ENCODE results near the gene ICA1.

The ICA1 gene

GRCh38 chr7:8226501-8226900, 35.5 kb downstream of the ICA1 start:
- DNase-seq (ENCODE audit: low spot score): no peak

GRCh38 chr7:8221567-8221966, 40.4 kb downstream of the ICA1 start:
- DNase-seq (ENCODE audit: low spot score): no peak

GRCh38 chr7:8221101-8221495, 40.9 kb downstream of the ICA1 start:
- no peak for DNase-seq (ENCODE audit: low spot score)

- DNase-seq (ENCODE audit: low spot score): no peak
Measured at GRCh38 chr7:8220376-8221100, 41.4 kb downstream of the ICA1 start.

- peak; percentile 62 for DNase-seq (ENCODE audit: low spot score)
Measured at GRCh38 chr7:8217200-8218068, 44.5 kb downstream of the ICA1 start.

GRCh38 chr7:8216334-8216690, 45.7 kb downstream of the ICA1 start:
- DNase-seq (ENCODE audit: low spot score): no peak

- no peak for DNase-seq (ENCODE audit: low spot score)
Measured at GRCh38 chr7:8215648-8216333, 46.2 kb downstream of the ICA1 start.

- no peak for DNase-seq (ENCODE audit: low spot score)
Measured at GRCh38 chr7:8214244-8214824, 47.6 kb downstream of the ICA1 start.

GRCh38 chr7:8213381-8213780, 48.6 kb downstream of the ICA1 start:
- DNase-seq (ENCODE audit: low spot score): no peak

GRCh38 chr7:8212638-8213037, 49.3 kb downstream of the ICA1 start:
- DNase-seq (ENCODE audit: low spot score): no peak

- DNase-seq (ENCODE audit: low spot score): no peak
Measured at GRCh38 chr7:8211725-8212096, 50.3 kb downstream of the ICA1 start.

GRCh38 chr7:8210845-8211724, 50.9 kb downstream of the ICA1 start:
- DNase-seq (ENCODE audit: low spot score): no peak

GRCh38 chr7:8209353-8209752, 52.6 kb downstream of the ICA1 start:
- DNase-seq (ENCODE audit: low spot score): no peak

GRCh38 chr7:8208816-8209215, 53.2 kb downstream of the ICA1 start:
- no peak for DNase-seq (ENCODE audit: low spot score)

- DNase-seq (ENCODE audit: low spot score): no peak
Measured at GRCh38 chr7:8206956-8207355, 55.0 kb downstream of the ICA1 start.

- no peak for DNase-seq (ENCODE audit: low spot score)
Measured at GRCh38 chr7:8205537-8205936, 56.4 kb downstream of the ICA1 start.

- DNase-seq (ENCODE audit: low spot score): no peak
Measured at GRCh38 chr7:8205031-8205387, 57.0 kb downstream of the ICA1 start.

GRCh38 chr7:8204339-8205030, 57.5 kb downstream of the ICA1 start:
- DNase-seq (ENCODE audit: low spot score): no peak

GRCh38 chr7:8201846-8202441, 60.0 kb downstream of the ICA1 start:
- DNase-seq (ENCODE audit: low spot score): no peak

- no peak for DNase-seq (ENCODE audit: low spot score)
Measured at GRCh38 chr7:8200717-8201116, 61.2 kb downstream of the ICA1 start.

GRCh38 chr7:8200316-8200715, 61.7 kb downstream of the ICA1 start:
- no peak for DNase-seq (ENCODE audit: low spot score)

Data from kidney capillary endothelial cell (primary cell).